GM12878 (cell line): ENCODE data around the gene EIF2D. TPM values are rescaled to one million over a fixed set of nuclear protein-coding genes. Genes with fewer than 3 reads are reported as not detected.

Experiments used
- ATAC-seq: fragments of 200-7000 bp; cut with Tn5 transposase; 3 replicates; pipeline ENCODE4 v1.9.1; 2020; ENCODE audit warnings: mild to moderate bottlenecking, moderate library complexity
- BruUV-seq: library from RNA; stranded (reverse); fragments of 400-500 nt; replicated peaks from 2 replicates; lab custom pipeline; 2021; lab: Mats Ljungman, UMichigan
- CTCF ChIA-PET: fragments of 300-600 bp; sonication (Branson Sonifier 250); formaldehyde crosslinking; extraction: SDS; loops from one replicate; lab custom pipeline; 2021; ENCODE audit warnings: inconsistent platforms; lab: Yijun Ruan, JAX
- POLR2A ChIA-PET: fragments of 350-600 bp; formaldehyde crosslinking; extraction: SDS; loops from one replicate; lab custom pipeline; 2021; ENCODE audit warnings: inconsistent platforms; lab: Charles Lee
- RAD21 ChIA-PET: fragments of 300-600 bp; sonication (Branson Sonifier 250); formaldehyde crosslinking; loops from one replicate; lab custom pipeline; 2023; ENCODE audit warnings: antibody characterized with exemption; ENCODE audit not compliant: unreplicated experiment; lab: Charles Lee
- SMC1A ChIA-PET: fragments of 300-600 bp; sonication (Branson Sonifier 250); formaldehyde crosslinking; loops from one replicate; lab custom pipeline; 2023; ENCODE audit not compliant: unreplicated experiment, uncharacterized antibody; lab: Charles Lee
- DNase-seq: peaks from one replicate; pipeline ENCODE4 v3.0.0-alpha.2; 2011; ENCODE audit warnings: low read depth, low spot score
- FAIRE-seq: peaks from 3 replicates; lab custom pipeline; 2011; peaks lifted over from hg19 to GRCh38; lab: Jason Lieb, UNC
- H2AFZ ChIP-seq: 2 replicates; pipeline ENCODE4 v1.6.0; 2011; ENCODE audit warnings: low read depth, low read length, control low read depth; ENCODE audit not compliant: control insufficient read depth
- H3K27ac ChIP-seq: 2 replicates; pipeline ENCODE4 v1.5.1; 2011; ENCODE audit warnings: control low read depth; ENCODE audit not compliant: control insufficient read depth, insufficient read depth
- H3K27me3 ChIP-seq, 2 experiments: replicated peaks in 1 of 2; 2 replicates each; pipeline versions ENCODE4 v1.6.0 to v1.6.1; 2011; ENCODE audit warnings: low read length in 1 of 2; ENCODE audit not compliant: control insufficient read depth in 2 of 2, insufficient read depth in 2 of 2
- H3K36me3 ChIP-seq, 2 experiments: 2 replicates each; pipeline ENCODE4 v1.5.1; 2011; ENCODE audit warnings: low read length in 1 of 2; ENCODE audit not compliant: control insufficient read depth in 2 of 2, insufficient read depth in 2 of 2
- H3K4me1 ChIP-seq: 2 replicates; pipeline ENCODE4 v1.6.1; 2011; ENCODE audit warnings: mild to moderate bottlenecking, low read length, moderate library complexity, mixed read lengths; ENCODE audit not compliant: control insufficient read depth, insufficient read depth
- H3K4me2 ChIP-seq: 2 replicates; pipeline ENCODE4 v1.6.0; 2011; ENCODE audit warnings: control low read depth; ENCODE audit not compliant: control insufficient read depth, insufficient read depth
- H3K4me3 ChIP-seq: fragments of 200-600 bp; sonication (generic); 2 replicates; pipeline ENCODE4 v1.5.1; 2016
- H3K79me2 ChIP-seq: 2 replicates; pipeline ENCODE4 v1.6.0; 2011; ENCODE audit warnings: low read length; ENCODE audit not compliant: control insufficient read depth, insufficient read depth
- H3K9ac ChIP-seq: 2 replicates; pipeline ENCODE4 v1.8.0; 2011; ENCODE audit warnings: low read length, control low read depth, mixed read lengths; ENCODE audit not compliant: control insufficient read depth, insufficient read depth
- H3K9me3 ChIP-seq: replicated peaks from 3 replicates; pipeline ENCODE4 v1.5.1; 2011; ENCODE audit warnings: mild to moderate bottlenecking, low read length; ENCODE audit not compliant: control insufficient read depth, insufficient read depth
- H4K20me1 ChIP-seq: 2 replicates; pipeline ENCODE4 v1.6.0; 2011; ENCODE audit not compliant: control insufficient read depth, insufficient read depth
- DPF2 ChIP-seq: fragments of 450-650 bp; IDR thresholded peaks from 2 replicates; pipeline ENCODE4 v1.6.1; 2017; ENCODE audit warnings: mild to moderate bottlenecking
- EP300 ChIP-seq, 2 experiments: fragments of 150-350 bp in 1 of 2; IDR thresholded peaks; 2 replicates each; pipeline ENCODE4 v1.6.1; 2011 to 2012; ENCODE audit warnings: low read depth in 2 of 2, low read length in 2 of 2, borderline replicate concordance in 1 of 2, improper control_type of control experiment in 1 of 2, inconsistent platforms in 1 of 2; ENCODE audit not compliant: control insufficient read depth in 1 of 2
- IKZF2 ChIP-seq, 2 experiments: fragments of 450-650 bp; IDR thresholded peaks; 2 replicates each; pipeline ENCODE4 v1.6.1; 2017; ENCODE audit warnings: mild to moderate bottlenecking in 2 of 2, moderate library complexity in 2 of 2
- MYC ChIP-seq: IDR thresholded peaks from 2 replicates; pipeline ENCODE4 v1.6.1; 2011; ENCODE audit warnings: mild to moderate bottlenecking, low read length, moderate library complexity, inconsistent platforms; ENCODE audit not compliant: insufficient read depth, insufficient replicate concordance, insufficient read length, severe bottlenecking
- WGBS: methylation state at CpG from one replicate; pipeline ENCODE4 v1.1.6; 2016; ENCODE audit warnings: low lambda C conversion rate; ENCODE audit not compliant: insufficient replicate concordance, insufficient coverage; ENCODE audit errors: missing lambda C conversion rate; 5-methylcytosine and 5-hydroxymethylcytosine counted together
- in situ Hi-C: fragments of 300-500 bp; cut with MboI; formaldehyde crosslinking; loops from 9 replicates; pipeline ENCODE4 v1.14.3; 2018; ENCODE audit warnings: mixed read lengths
- intact Hi-C: fragments of 100-400 bp; cut with micrococcal nuclease; formaldehyde crosslinking; loops from one replicate; pipeline ENCODE4 v1.14.2; 2022; ENCODE audit not compliant: unreplicated experiment
- polyA plus RNA-seq, 11 experiments: library from polyadenylated mRNA; depleted of rRNA in 4 of 11; unstranded in 6 of 11; stranded (reverse) in 5 of 11; fragments of >200 nt; fragmentation: Nextera tagmentation in 4 of 11; fragmentation: Illumina TruSeq in 1 of 11; extraction: Ambion mirVana in 4 of 11; extraction: Trizol in 1 of 11; gene quantifications; 1 replicate in 1 of 11; 2 replicates in 10 of 11; pipeline versions ENCODE4 v1.2.1 to v1.2.3, GENCODE V29; 2011 to 2016; ENCODE audit warnings: inconsistent platforms in 2 of 11, missing spikeins in 2 of 11, low read depth in 1 of 11
- total RNA-seq, 4 experiments: library from RNA; depleted of rRNA in 3 of 4; stranded (reverse); fragments of >200 nt in 3 of 4; fragmentation: Illumina TruSeq in 1 of 4; extraction: Trizol in 1 of 4; gene quantifications; 2 replicates each; pipeline versions ENCODE4 v1.2.1 to v1.2.3, GENCODE V29; 2013 to 2021
- TF ChIP-seq, protein P1 (sequence below): IDR thresholded peaks from 2 replicates; pipeline ENCODE4 v1.6.1; 2011; ENCODE audit warnings: borderline replicate concordance, low read depth, mild to moderate bottlenecking, moderate library complexity, mixed read lengths, low read length; ENCODE audit not compliant: insufficient read depth; ENCODE audit errors: extremely low read length

The EIF2D gene
- total and polyA plus RNA-seq, 10 of the 15 experiments (the other 5 are each of a cell fraction or from before 2014, with no cell fraction given): 65.2 to 133 (median 79.0) TPM

DNA sequence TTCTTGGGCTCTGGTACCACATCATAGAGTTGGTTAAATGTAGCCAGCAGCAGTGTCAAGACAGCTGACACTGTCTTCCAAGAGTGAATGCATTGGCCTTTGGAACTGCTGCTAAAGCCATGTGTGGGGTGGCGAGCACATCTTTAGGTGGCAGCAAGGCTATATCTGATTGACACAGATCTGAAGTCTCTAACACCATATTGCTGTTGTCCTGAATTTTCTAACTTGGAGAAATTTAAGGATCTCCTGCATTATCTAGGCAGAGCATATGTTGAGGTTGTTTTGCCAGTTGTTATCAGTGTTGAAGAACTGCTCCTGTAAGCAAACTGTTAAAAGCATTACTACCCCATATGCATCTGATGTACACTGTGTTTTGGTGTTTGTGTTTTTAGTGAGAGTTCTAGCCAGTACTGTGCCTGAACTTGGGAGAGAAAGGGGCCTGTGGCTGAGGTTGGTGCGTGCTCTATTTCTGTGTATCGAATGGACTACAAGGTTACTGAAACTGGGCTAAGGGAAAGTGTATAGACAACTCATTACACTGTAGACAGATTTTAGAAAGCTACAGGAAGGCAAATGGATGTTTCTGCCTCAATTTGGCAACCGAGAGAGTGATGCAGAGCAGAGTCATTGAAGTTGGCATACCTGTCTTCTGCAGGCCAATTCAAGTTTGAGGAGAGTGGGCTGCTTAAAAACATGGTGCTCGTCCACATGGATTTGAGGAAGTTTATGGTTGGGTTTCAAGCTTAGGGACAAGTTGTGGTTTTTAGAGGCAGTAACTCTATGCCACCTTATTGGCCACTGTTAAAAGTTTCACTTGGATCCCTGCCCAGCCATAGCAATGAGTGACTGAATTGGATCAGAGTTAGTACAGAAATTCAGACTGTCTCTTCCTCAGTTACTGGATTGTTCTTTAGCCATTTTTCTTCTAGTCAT, 40.0 kb upstream of the EIF2D start:
- ChIA-PET RAD21 (interaction anchor here (0.8 to 4.7 kb wide), 3 partner anchors 12 to 25 kb away, joined by 3 to 30 read pairs (median 4); no protein-coding TSS in a partner anchor), SMC1A (interaction anchor here (0.6 to 8.9 kb wide), 3 partner anchors 11 to 1042 kb away, joined by 3 to 139 read pairs (median 35); no protein-coding TSS in a partner anchor), CTCF (interaction anchor here (9.7 to 28.3 kb wide), 2 partner anchors 9 to 19 kb away, joined by 172 to 1150 read pairs; partner anchors contain the start of gene DYRK3), POLR2A (interaction anchor here (1.1 kb wide), 2 partner anchors 9 to 11 kb away, joined by 3 read pairs; no protein-coding TSS in a partner anchor)
- ATAC-seq: peak; percentile 30; the same call in 2 of the 3 replicates
- no peak for TF ChIP-seq DPF2
- no peak for TF ChIP-seq IKZF2 (IDR thresholded peaks at IDR 0.05)
- TF ChIP-seq EP300 (IDR thresholded peaks at IDR 0.05; ENCODE audit: borderline replicate concordance in 1 of 2, control insufficient read depth in 1 of 2, low read depth in 2 of 2, low read length in 2 of 2): no peak
- H3K27me3 ChIP-seq: no peaks in the 10 kb centered on the region
- H3K36me3 ChIP-seq: peaks cover 3 to 18% of the 10 kb centered on the region in 2 experiments; a peak in 3 of 4 replicates
- no peaks in the 10 kb centered on the region for H4K20me1 ChIP-seq
- H2AFZ ChIP-seq: no peak overlapping the region
- H3K27ac ChIP-seq: no peak overlapping the region
- 96% methylated on average over 5 of the region's 5 CpGs for WGBS
- intact Hi-C loops (no loop called here), in situ Hi-C loops (no loop called here)
- no TSS peak for BruUV-seq
- no peak for FAIRE-seq
- no peaks in the 10 kb centered on the region for H3K79me2 ChIP-seq
- no peak for DNase-seq
- no peak overlapping the region for H3K4me2 ChIP-seq
- no peaks in the 10 kb centered on the region for H3K4me1 ChIP-seq
- H3K9ac ChIP-seq: no peak overlapping the region
- H3K4me3 ChIP-seq: no peak overlapping the region
- H3K9me3 ChIP-seq: no peaks in the 10 kb centered on the region

DNA sequence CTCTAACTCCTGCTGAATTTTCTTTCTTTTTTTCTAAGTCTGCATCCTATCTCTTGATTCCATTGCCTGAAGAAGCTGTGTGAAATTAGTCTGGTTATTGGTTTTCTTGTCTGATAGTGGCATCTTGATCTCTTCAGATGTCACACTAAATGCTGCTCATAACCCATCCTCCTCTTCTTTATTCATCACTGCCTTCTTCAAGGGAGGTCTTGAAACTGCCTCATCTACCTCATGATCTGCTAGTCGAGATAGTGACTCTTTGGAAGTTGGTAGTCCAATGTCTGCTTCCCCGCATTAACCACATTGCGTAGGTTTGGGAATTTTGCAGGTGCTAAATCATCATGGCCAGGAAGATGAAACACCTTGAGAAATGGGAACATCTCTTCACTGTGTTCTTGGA, 38.7 kb upstream of the EIF2D start:
- Histone ChIP-seq H3K9me3 (no peaks in the 10 kb centered on the region), H3K27me3 (no peaks in the 10 kb centered on the region), H2AFZ (no peak overlapping the region), H3K4me3 (no peak overlapping the region), H3K4me1 (no peaks in the 10 kb centered on the region), H3K79me2 (no peaks in the 10 kb centered on the region), H3K36me3 (peaks cover 3 to 20% of the 10 kb centered on the region in 2 experiments; a peak in 3 of 4 replicates), H3K27ac (no peak overlapping the region), H3K9ac (no peak overlapping the region), H4K20me1 (no peaks in the 10 kb centered on the region), H3K4me2 (no peak overlapping the region)
- ChIA-PET SMC1A (interaction anchor here (3.4 to 8.9 kb wide), 2 partner anchors 12 to 16 kb away, joined by 16 to 139 read pairs; partner anchors contain the start of gene DYRK3), POLR2A (interaction anchor here (1.2 to 2.7 kb wide), 2 partner anchors 12 to 20 kb away, joined by 3 to 8 read pairs; no protein-coding TSS in a partner anchor), CTCF (interaction anchor here (9.7 to 28.3 kb wide), 2 partner anchors 11 to 18 kb away, joined by 172 to 1150 read pairs; partner anchors contain the start of gene DYRK3), RAD21 (interaction anchor here (4.7 kb wide), 1 partner anchor 13 kb away, joined by 30 read pairs; no protein-coding TSS in a partner anchor)
- in situ Hi-C loops (no loop called here), intact Hi-C loops (no loop called here)
- ATAC-seq (no peak), FAIRE-seq (no peak), DNase-seq (no peak)
- no peak for TF ChIP-seq MYC
- TF ChIP-seq, protein P1, sequence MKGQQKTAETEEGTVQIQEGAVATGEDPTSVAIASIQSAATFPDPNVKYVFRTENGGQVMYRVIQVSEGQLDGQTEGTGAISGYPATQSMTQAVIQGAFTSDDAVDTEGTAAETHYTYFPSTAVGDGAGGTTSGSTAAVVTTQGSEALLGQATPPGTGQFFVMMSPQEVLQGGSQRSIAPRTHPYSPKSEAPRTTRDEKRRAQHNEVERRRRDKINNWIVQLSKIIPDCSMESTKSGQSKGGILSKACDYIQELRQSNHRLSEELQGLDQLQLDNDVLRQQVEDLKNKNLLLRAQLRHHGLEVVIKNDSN: no peak
- BruUV-seq: no TSS peak
- WGBS: 97% methylated on average over 3 of the region's 3 CpGs
